HEK293 (cell line): Measurements from ENCODE around the gene NT5C2.
A peak's percentile ranks its signal among the peaks of the same experiment; 100 is the strongest.

ENCODE experiments used
- CTCF ChIA-PET: fragments of 350-600 bp; formaldehyde crosslinking; extraction: SDS; loops from one replicate; lab custom pipeline; 2021; ENCODE audit warnings: antibody characterized with exemption; lab: Yijun Ruan, JAX
- POLR2A ChIA-PET: fragments of 300-600 bp; formaldehyde crosslinking; extraction: SDS; loops from one replicate; lab custom pipeline; 2020; ENCODE audit warnings: antibody characterized with exemption, inconsistent platforms; lab: Yijun Ruan, JAX
- H3K27ac ChIP-seq: fragments of 200-500 bp; sonication (Bioruptor generic); 2 replicates; pipeline ENCODE4 v1.5.1; 2014; ENCODE audit warnings: low read depth, low read length, control low read depth, inconsistent platforms; ENCODE audit errors: extremely low read depth
- H3K36me3 ChIP-seq, 2 experiments: fragments of 200-500 bp in 1 of 2; sonication (Bioruptor generic) in 1 of 2; 1 replicate in 1 of 2; 2 replicates in 1 of 2; pipeline ENCODE4 v1.5.1; 2014 to 2017; ENCODE audit warnings: inconsistent platforms in 2 of 2, low read length in 2 of 2; ENCODE audit not compliant: control insufficient read depth in 2 of 2, insufficient read depth in 1 of 2
- H3K4me1 ChIP-seq: fragments of 200-500 bp; sonication (Bioruptor generic); 2 replicates; pipeline ENCODE4 v1.5.1; 2014; ENCODE audit warnings: mild to moderate bottlenecking, low read length, inconsistent platforms; ENCODE audit not compliant: control insufficient read depth, insufficient read depth
- H3K4me3 ChIP-seq: 2 replicates; pipeline ENCODE4 v1.5.1; 2011; ENCODE audit warnings: low read depth, mild to moderate bottlenecking, control low read depth, low read length, moderate library complexity
- H3K9me3 ChIP-seq: fragments of 200-500 bp; sonication (Bioruptor generic); 2 replicates; pipeline ENCODE4 v1.5.1; 2014; ENCODE audit warnings: low read depth, low read length, inconsistent platforms; ENCODE audit not compliant: control insufficient read depth, insufficient read depth
- GLIS1 ChIP-seq: fragments of 450-650 bp; formaldehyde crosslinking; IDR thresholded peaks from 2 replicates; pipeline ENCODE4 v1.5.1; 2016; ENCODE audit warnings: missing biosample characterization, missing genetic modification characterization
- SP7 ChIP-seq: fragments of 450-650 bp; formaldehyde crosslinking; IDR thresholded peaks from 2 replicates; pipeline ENCODE4 v1.5.1; 2016; ENCODE audit warnings: missing biosample characterization, missing genetic modification characterization
- ZBTB17 ChIP-seq: fragments of 450-650 bp; formaldehyde crosslinking; IDR thresholded peaks from 2 replicates; pipeline ENCODE4 v1.5.1; 2016; ENCODE audit warnings: missing biosample characterization, missing genetic modification characterization
- ZBTB20 ChIP-seq: fragments of 450-650 bp; formaldehyde crosslinking; IDR thresholded peaks from 2 replicates; pipeline ENCODE4 v1.5.1; 2016; ENCODE audit warnings: missing biosample characterization, missing genetic modification characterization
- ZBTB48 ChIP-seq: fragments of 450-650 bp; formaldehyde crosslinking; IDR thresholded peaks from 2 replicates; pipeline ENCODE4 v1.5.1; 2016; ENCODE audit warnings: missing biosample characterization, missing genetic modification characterization
- ZIC2 ChIP-seq: fragments of 450-650 bp; formaldehyde crosslinking; IDR thresholded peaks from 2 replicates; pipeline ENCODE4 v1.5.1; 2016; ENCODE audit warnings: missing biosample characterization, missing genetic modification characterization
- ZNF211 ChIP-seq: fragments of 450-650 bp; formaldehyde crosslinking; IDR thresholded peaks from 2 replicates; pipeline ENCODE4 v1.5.1; 2016; ENCODE audit warnings: low read depth, missing biosample characterization, missing genetic modification characterization
- ZNF266 ChIP-seq: fragments of 450-650 bp; formaldehyde crosslinking; IDR thresholded peaks from 2 replicates; pipeline ENCODE4 v1.5.1; 2016; ENCODE audit warnings: missing biosample characterization, missing genetic modification characterization, low read depth
- ZNF274 ChIP-seq, 2 experiments: fragments of 200-500 bp in 1 of 2; fragments of 450-650 bp in 1 of 2; sonication (Bioruptor generic) in 1 of 2; formaldehyde crosslinking in 1 of 2; IDR thresholded peaks; 2 replicates each; pipeline versions ENCODE4 v1.5.1 to v1.6.1; 2014 to 2016; ENCODE audit warnings: borderline replicate concordance in 1 of 2, inconsistent platforms in 1 of 2, low read length in 1 of 2, missing biosample characterization in 1 of 2, missing genetic modification characterization in 1 of 2
- ZNF324 ChIP-seq: fragments of 450-650 bp; formaldehyde crosslinking; IDR thresholded peaks from 2 replicates; pipeline ENCODE4 v1.5.1; 2016; ENCODE audit warnings: missing biosample characterization, missing genetic modification characterization
- ZNF335 ChIP-seq: fragments of 450-650 bp; formaldehyde crosslinking; conservative IDR thresholded peaks from 2 replicates; pipeline ENCODE4 v1.5.1; 2016; ENCODE audit warnings: missing biosample characterization, missing genetic modification characterization
- ZNF341 ChIP-seq: fragments of 450-650 bp; formaldehyde crosslinking; IDR thresholded peaks from 2 replicates; pipeline ENCODE4; 2016; ENCODE audit warnings: low read depth, missing biosample characterization, missing genetic modification characterization
- ZNF366 ChIP-seq: fragments of 450-650 bp; formaldehyde crosslinking; conservative IDR thresholded peaks from 2 replicates; pipeline ENCODE4 v1.5.1; 2016; ENCODE audit warnings: missing biosample characterization, missing genetic modification characterization
- ZNF610 ChIP-seq: fragments of 450-650 bp; formaldehyde crosslinking; IDR thresholded peaks from 2 replicates; pipeline ENCODE4 v1.5.1; 2016; ENCODE audit warnings: missing biosample characterization, missing genetic modification characterization, borderline replicate concordance
- ZNF621 ChIP-seq: fragments of 450-650 bp; formaldehyde crosslinking; IDR thresholded peaks from 2 replicates; pipeline ENCODE4 v1.5.1; 2017; ENCODE audit warnings: missing biosample characterization, missing genetic modification characterization
- ZSCAN23 ChIP-seq: fragments of 450-650 bp; formaldehyde crosslinking; IDR thresholded peaks from 2 replicates; pipeline ENCODE4 v1.5.1; 2016; ENCODE audit warnings: missing biosample characterization, missing genetic modification characterization
- TF ChIP-seq, protein P1 (sequence below): fragments of 450-650 bp; formaldehyde crosslinking; IDR thresholded peaks from 2 replicates; pipeline ENCODE4 v1.5.1; 2016; ENCODE audit warnings: missing biosample characterization, missing genetic modification characterization
- TF ChIP-seq, protein P2 (sequence below): fragments of 450-650 bp; formaldehyde crosslinking; IDR thresholded peaks from 2 replicates; pipeline ENCODE4 v1.5.1; 2016; ENCODE audit warnings: missing biosample characterization, missing genetic modification characterization
- TF ChIP-seq, protein P3 (sequence below): fragments of 450-650 bp; formaldehyde crosslinking; IDR thresholded peaks from 2 replicates; pipeline ENCODE4 v1.5.1; 2017; ENCODE audit warnings: missing biosample characterization, mild to moderate bottlenecking, missing genetic modification characterization, moderate library complexity
- TF ChIP-seq, protein P4 (sequence below): fragments of 450-650 bp; formaldehyde crosslinking; IDR thresholded peaks from 2 replicates; pipeline ENCODE4 v1.5.1; 2016; ENCODE audit warnings: missing biosample characterization, missing genetic modification characterization
- TF ChIP-seq, protein P5 (sequence below): fragments of 450-650 bp; formaldehyde crosslinking; IDR thresholded peaks from 2 replicates; pipeline ENCODE4 v1.5.1; 2016; ENCODE audit warnings: missing biosample characterization, missing genetic modification characterization

The NT5C2 gene

DNA sequence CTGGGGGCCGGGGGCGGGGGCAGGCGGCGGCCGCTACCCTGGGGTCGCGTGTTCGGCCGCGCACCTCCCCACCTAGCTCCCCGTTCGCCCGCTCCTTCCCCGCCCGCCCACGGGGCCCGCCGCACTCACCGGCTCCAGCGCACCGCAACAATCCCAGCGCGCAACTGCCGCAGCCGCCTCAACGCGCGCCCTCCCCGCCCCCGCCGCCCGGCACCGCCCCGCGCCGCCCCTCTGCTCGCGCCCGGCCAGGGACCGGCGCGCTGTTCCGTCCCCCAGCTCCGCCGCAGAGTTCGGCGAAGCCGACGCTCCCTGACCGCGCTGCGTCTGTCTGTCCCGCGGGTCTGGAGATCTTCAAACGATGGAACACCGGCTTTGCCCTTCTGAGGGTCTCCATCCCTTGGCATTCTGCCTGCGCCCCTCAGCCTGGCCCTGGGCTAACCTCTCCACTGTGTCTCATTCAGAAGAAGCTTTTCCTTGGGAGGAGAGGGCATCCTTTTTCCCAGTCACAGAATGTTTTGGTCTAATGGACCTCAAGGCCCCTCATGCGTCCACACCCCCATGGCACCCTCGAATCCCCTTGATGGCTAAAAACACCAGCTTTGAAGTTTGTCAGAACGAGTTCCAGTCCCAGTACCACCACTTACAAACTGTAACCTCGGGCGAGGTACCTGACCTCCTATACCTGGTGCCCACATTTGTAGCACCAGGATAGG is at the start of gene NT5C2 (continued):
- peak; percentile 34 for TF ChIP-seq SP7 (tag by site-specific recombination)
- TF ChIP-seq, protein P1, sequence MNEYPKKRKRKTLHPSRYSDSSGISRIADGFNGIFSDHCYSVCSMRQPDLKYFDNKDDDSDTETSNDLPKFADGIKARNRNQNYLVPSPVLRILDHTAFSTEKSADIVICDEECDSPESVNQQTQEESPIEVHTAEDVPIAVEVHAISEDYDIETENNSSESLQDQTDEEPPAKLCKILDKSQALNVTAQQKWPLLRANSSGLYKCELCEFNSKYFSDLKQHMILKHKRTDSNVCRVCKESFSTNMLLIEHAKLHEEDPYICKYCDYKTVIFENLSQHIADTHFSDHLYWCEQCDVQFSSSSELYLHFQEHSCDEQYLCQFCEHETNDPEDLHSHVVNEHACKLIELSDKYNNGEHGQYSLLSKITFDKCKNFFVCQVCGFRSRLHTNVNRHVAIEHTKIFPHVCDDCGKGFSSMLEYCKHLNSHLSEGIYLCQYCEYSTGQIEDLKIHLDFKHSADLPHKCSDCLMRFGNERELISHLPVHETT (tag by site-specific recombination) = 0 out of 2 replicates have a peak, but pooled peaks have one; percentile 26
- TF ChIP-seq ZNF266 (tag by site-specific recombination) = no peak
- no peak for TF ChIP-seq ZSCAN23 (tag by site-specific recombination)
- no peak for TF ChIP-seq ZNF610 (tag by site-specific recombination)
- 0 out of 2 replicates have a peak, but pooled peaks have one; percentile 23 for TF ChIP-seq ZNF324 (tag by site-specific recombination)
- TF ChIP-seq, protein P2, sequence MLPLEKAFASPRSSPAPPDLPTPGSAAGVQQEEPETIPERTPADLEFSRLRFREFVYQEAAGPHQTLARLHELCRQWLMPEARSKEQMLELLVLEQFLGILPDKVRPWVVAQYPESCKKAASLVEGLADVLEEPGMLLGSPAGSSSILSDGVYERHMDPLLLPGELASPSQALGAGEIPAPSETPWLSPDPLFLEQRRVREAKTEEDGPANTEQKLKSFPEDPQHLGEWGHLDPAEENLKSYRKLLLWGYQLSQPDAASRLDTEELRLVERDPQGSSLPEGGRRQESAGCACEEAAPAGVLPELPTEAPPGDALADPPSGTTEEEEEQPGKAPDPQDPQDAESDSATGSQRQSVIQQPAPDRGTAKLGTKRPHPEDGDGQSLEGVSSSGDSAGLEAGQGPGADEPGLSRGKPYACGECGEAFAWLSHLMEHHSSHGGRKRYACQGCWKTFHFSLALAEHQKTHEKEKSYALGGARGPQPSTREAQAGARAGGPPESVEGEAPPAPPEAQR (tag by site-specific recombination) = no peak

DNA sequence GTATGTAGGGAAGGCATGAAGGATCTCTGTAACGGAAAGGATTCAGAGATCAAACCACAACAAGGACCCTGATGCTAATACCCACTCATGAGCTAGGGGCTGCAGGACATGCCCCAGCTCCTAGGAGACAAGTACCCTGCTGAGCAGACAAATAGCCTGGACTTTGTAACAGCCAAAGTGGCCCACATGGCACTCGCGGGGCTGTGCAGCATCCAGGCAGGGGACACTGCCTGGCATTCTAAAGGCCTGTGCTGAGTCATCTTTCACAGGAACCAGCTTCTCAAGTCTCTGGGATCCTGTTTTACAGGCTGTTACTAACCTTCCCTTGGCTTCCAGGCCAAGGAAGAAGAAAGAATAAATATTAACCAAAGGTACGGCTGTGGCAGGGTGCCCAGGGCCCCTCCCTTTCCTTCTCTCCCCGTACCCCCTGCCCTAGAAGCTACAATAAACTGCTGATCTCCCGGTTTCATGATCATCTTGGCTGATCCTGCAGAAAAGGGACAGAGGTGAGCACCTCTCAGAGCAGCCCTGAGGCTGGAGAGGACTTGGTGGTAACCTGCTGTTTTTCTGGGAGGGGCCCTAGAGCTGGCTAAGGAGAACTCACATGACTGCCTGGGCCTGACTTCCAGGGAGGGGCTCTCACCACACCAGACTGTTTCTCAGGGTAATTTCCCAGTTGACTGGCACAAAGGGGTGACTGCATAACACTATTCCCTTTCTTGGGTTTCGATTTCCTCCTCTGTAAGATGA is 48.4 kb upstream of the NT5C2 start:
- Histone ChIP-seq H3K4me1 (peaks cover 6% of the 10 kb centered on the region; the same call in 1 of the 2 replicates), H3K27ac (peak overlapping the region; percentile 58; the same call in 1 of the 2 replicates), H3K4me3 (no peak overlapping the region), H3K36me3 (no peaks in the 10 kb centered on the region), H3K9me3 (no peaks in the 10 kb centered on the region)
- TF ChIP-seq GLIS1 (peak; percentile 50; the same call in 1 of the 2 replicates), ZNF335 (tag by site-specific recombination) (peak; percentile 31; the same call in 1 of the 2 replicates), ZNF366 (tag by site-specific recombination) (peak; percentile 48; the same call in 1 of the 2 replicates), ZBTB20 (peak; percentile 55), ZNF341 (tag by site-specific recombination) (peak; percentile 53; the same call in 1 of the 2 replicates), ZIC2 (tag by site-specific recombination) (peak; percentile 32; the same call in 1 of the 2 replicates), ZNF211 (no peak), ZNF621 (tag by site-specific recombination) (no peak), ZBTB17 (tag by site-specific recombination) (peak; percentile 93), ZNF274 (IDR thresholded peaks at IDR 0.05; ENCODE audit: low read length) (no peak), ZNF274 (tag by site-specific recombination; IDR thresholded peaks at IDR 0.05; ENCODE audit: borderline replicate concordance) (0 out of 2 replicates have a peak, but pooled peaks have one; percentile 10), ZBTB48 (tag by site-specific recombination) (peak; percentile 72)
- TF ChIP-seq, protein P3, sequence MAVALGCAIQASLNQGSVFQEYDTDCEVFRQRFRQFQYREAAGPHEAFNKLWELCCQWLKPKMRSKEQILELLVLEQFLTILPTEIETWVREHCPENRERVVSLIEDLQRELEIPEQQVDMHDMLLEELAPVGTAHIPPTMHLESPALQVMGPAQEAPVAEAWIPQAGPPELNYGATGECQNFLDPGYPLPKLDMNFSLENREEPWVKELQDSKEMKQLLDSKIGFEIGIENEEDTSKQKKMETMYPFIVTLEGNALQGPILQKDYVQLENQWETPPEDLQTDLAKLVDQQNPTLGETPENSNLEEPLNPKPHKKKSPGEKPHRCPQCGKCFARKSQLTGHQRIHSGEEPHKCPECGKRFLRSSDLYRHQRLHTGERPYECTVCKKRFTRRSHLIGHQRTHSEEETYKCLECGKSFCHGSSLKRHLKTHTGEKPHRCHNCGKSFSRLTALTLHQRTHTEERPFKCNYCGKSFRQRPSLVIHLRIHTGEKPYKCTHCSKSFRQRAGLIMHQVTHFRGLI (tag by site-specific recombination) = peak; percentile 93
- TF ChIP-seq, protein P1 (tag by site-specific recombination) = no peak
- TF ChIP-seq, protein P4, sequence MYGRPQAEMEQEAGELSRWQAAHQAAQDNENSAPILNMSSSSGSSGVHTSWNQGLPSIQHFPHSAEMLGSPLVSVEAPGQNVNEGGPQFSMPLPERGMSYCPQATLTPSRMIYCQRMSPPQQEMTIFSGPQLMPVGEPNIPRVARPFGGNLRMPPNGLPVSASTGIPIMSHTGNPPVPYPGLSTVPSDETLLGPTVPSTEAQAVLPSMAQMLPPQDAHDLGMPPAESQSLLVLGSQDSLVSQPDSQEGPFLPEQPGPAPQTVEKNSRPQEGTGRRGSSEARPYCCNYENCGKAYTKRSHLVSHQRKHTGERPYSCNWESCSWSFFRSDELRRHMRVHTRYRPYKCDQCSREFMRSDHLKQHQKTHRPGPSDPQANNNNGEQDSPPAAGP (tag by site-specific recombination) = peak; percentile 55; the same call in 1 of the 2 replicates
- TF ChIP-seq, protein P5, sequence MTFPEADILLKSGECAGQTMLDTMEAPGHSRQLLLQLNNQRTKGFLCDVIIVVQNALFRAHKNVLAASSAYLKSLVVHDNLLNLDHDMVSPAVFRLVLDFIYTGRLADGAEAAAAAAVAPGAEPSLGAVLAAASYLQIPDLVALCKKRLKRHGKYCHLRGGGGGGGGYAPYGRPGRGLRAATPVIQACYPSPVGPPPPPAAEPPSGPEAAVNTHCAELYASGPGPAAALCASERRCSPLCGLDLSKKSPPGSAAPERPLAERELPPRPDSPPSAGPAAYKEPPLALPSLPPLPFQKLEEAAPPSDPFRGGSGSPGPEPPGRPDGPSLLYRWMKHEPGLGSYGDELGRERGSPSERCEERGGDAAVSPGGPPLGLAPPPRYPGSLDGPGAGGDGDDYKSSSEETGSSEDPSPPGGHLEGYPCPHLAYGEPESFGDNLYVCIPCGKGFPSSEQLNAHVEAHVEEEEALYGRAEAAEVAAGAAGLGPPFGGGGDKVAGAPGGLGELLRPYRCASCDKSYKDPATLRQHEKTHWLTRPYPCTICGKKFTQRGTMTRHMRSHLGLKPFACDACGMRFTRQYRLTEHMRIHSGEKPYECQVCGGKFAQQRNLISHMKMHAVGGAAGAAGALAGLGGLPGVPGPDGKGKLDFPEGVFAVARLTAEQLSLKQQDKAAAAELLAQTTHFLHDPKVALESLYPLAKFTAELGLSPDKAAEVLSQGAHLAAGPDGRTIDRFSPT (tag by site-specific recombination) = no peak
- ChIA-PET POLR2A (interaction anchor here (1.2 kb wide), 1 partner anchor 49 kb away, joined by 7 read pairs; the partner anchor contains the start of gene NT5C2), CTCF (interaction anchor here (0.6 to 1.4 kb wide), 5 partner anchors 50 to 399 kb away, joined by 3 to 7 read pairs (median 3); no protein-coding TSS in a partner anchor)
